ENCODE data around the gene DDB1. TPM values are rescaled to one million over a fixed set of nuclear protein-coding genes. Genes with fewer than 3 reads are reported as not detected.
A peak's percentile ranks its signal among the peaks of the same experiment; 100 is the strongest.

Gene DDB1
- total and polyA plus RNA-seq, 2 of the 13 experiments (the other 11 are each of a cell fraction or from before 2014, with no cell fraction given) = 217 to 266 TPM

- peak; percentile 97 for TF ChIP-seq ZFY (CRISPR knock-in tag; IDR thresholded peaks at IDR 0.05)
- no peak for TF ChIP-seq PAF1 (CRISPR knock-in tag; IDR thresholded peaks at IDR 0.05)
- TF ChIP-seq ZKSCAN1 (IDR thresholded peaks at IDR 0.05; ENCODE audit: low read length) = no peak
- peak; percentile 89 for TF ChIP-seq HDAC1 (CRISPR knock-in tag; IDR thresholded peaks at IDR 0.05)
- no peak for TF ChIP-seq EHMT2 (IDR thresholded peaks at IDR 0.05; ENCODE audit: borderline replicate concordance, low read depth, low read length)
- no peak for TF ChIP-seq NFKBIZ (CRISPR knock-in tag; IDR thresholded peaks at IDR 0.05)
- no peak for TF ChIP-seq SKI (IDR thresholded peaks at IDR 0.05; ENCODE audit: partially characterized antibody)
- TF ChIP-seq CCAR2 (optimal IDR thresholded peaks at IDR 0.05; ENCODE audit: low read depth, low read length) = no peak
- no peak for TF ChIP-seq TRIM24 (CRISPR knock-in tag; IDR thresholded peaks at IDR 0.05)
- peak; percentile 41; the same call in 1 of the 2 replicates for TF ChIP-seq ZBTB4 (CRISPR knock-in tag; IDR thresholded peaks at IDR 0.05; ENCODE audit: borderline replicate concordance)
- TF ChIP-seq ZNF256 (CRISPR knock-in tag; conservative IDR thresholded peaks at IDR 0.05) = no peak
- TF ChIP-seq ZMYM3 (CRISPR knock-in tag; IDR thresholded peaks at IDR 0.05) = no peak
- TF ChIP-seq ZNF839 (CRISPR knock-in tag; IDR thresholded peaks at IDR 0.05; ENCODE audit: borderline replicate concordance) = no peak
- TF ChIP-seq CREB1 (IDR thresholded peaks at IDR 0.05) = no peak
- no peak for TF ChIP-seq CREB1 (CRISPR knock-in tag; IDR thresholded peaks at IDR 0.05)
- TF ChIP-seq NCOA5 (CRISPR knock-in tag; IDR thresholded peaks at IDR 0.05) = no peak
- no peak for TF ChIP-seq ZNF3 (CRISPR knock-in tag; IDR thresholded peaks at IDR 0.05)
- TF ChIP-seq, protein P1, sequence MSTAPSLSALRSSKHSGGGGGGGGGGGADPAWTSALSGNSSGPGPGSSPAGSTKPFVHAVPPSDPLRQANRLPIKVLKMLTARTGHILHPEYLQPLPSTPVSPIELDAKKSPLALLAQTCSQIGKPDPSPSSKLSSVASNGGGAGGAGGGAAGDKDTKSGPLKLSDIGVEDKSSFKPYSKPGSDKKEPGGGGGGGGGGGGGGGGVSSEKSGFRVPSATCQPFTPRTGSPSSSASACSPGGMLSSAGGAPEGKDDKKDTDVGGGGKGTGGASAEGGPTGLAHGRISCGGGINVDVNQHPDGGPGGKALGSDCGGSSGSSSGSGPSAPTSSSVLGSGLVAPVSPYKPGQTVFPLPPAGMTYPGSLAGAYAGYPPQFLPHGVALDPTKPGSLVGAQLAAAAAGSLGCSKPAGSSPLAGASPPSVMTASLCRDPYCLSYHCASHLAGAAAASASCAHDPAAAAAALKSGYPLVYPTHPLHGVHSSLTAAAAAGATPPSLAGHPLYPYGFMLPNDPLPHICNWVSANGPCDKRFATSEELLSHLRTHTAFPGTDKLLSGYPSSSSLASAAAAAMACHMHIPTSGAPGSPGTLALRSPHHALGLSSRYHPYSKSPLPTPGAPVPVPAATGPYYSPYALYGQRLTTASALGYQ (CRISPR knock-in tag; IDR thresholded peaks at IDR 0.05) = peak; percentile 66; the same call in 1 of the 2 replicates
- no peak; the same call in 1 of the 2 replicates for TF ChIP-seq TSC22D2 (CRISPR knock-in tag; IDR thresholded peaks at IDR 0.05; ENCODE audit: borderline replicate concordance)
- TF ChIP-seq DRAP1 (CRISPR knock-in tag; IDR thresholded peaks at IDR 0.05) = peak; percentile 83
- TF ChIP-seq, protein P2, sequence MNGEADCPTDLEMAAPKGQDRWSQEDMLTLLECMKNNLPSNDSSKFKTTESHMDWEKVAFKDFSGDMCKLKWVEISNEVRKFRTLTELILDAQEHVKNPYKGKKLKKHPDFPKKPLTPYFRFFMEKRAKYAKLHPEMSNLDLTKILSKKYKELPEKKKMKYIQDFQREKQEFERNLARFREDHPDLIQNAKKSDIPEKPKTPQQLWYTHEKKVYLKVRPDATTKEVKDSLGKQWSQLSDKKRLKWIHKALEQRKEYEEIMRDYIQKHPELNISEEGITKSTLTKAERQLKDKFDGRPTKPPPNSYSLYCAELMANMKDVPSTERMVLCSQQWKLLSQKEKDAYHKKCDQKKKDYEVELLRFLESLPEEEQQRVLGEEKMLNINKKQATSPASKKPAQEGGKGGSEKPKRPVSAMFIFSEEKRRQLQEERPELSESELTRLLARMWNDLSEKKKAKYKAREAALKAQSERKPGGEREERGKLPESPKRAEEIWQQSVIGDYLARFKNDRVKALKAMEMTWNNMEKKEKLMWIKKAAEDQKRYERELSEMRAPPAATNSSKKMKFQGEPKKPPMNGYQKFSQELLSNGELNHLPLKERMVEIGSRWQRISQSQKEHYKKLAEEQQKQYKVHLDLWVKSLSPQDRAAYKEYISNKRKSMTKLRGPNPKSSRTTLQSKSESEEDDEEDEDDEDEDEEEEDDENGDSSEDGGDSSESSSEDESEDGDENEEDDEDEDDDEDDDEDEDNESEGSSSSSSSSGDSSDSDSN (CRISPR knock-in tag; IDR thresholded peaks at IDR 0.05) = peak; percentile 85
- no peak for TF ChIP-seq FLYWCH1 (CRISPR knock-in tag; IDR thresholded peaks at IDR 0.05)
- TF ChIP-seq DMAP1 (CRISPR knock-in tag; IDR thresholded peaks at IDR 0.05) = peak; percentile 96
- TF ChIP-seq HMG20B (CRISPR knock-in tag; conservative IDR thresholded peaks at IDR 0.05) = no peak
- TF ChIP-seq ZNF232 (CRISPR knock-in tag; IDR thresholded peaks at IDR 0.05; ENCODE audit: borderline replicate concordance) = peak; percentile 45; the same call in 1 of the 2 replicates
These were observed at the start of gene DDB1, which contains the start of gene TKFC (continued) for GRCh38 chr11:61332797-61333549.
